Fibroblast of lung (primary cell): Measurements from ENCODE around the gene FBXW9. TPM values are rescaled to one million over a fixed set of nuclear protein-coding genes. Genes with fewer than 3 reads are reported as not detected.
A peak's percentile ranks its signal among the peaks of the same experiment; 100 is the strongest.

Experiments used
- DNase-seq, 2 donors: peaks; one replicate each; pipeline versions ENCODE4 v3.0.0 to v3.0.0-alpha.2; 2010; ENCODE audit warnings: low read depth in 2 of 2
- H2AFZ ChIP-seq: 2 replicates; pipeline ENCODE4 v1.5.1; 2012; ENCODE audit warnings: low read length, control low read depth, inconsistent platforms
- H3K27ac ChIP-seq: 2 replicates; pipeline ENCODE4 v1.5.1; 2011; ENCODE audit warnings: low read length, control low read depth; ENCODE audit not compliant: insufficient read depth
- H3K27me3 ChIP-seq: 2 replicates; pipeline ENCODE4 v1.5.1; 2011; ENCODE audit warnings: mild to moderate bottlenecking, low read length; ENCODE audit not compliant: control insufficient read depth, insufficient read depth
- H3K36me3 ChIP-seq: 2 replicates; pipeline ENCODE4 v1.5.1; 2011; ENCODE audit warnings: low read length; ENCODE audit not compliant: control insufficient read depth, insufficient read depth
- H3K4me1 ChIP-seq: 2 replicates; pipeline ENCODE4 v1.5.1; 2011; ENCODE audit warnings: low read length; ENCODE audit not compliant: control insufficient read depth, insufficient read depth; ENCODE audit errors: extremely low read depth
- H3K4me2 ChIP-seq: 2 replicates; pipeline ENCODE4 v1.5.1; 2011; ENCODE audit warnings: low read length, control low read depth; ENCODE audit not compliant: insufficient read depth; ENCODE audit errors: extremely low read depth
- H3K4me3 ChIP-seq, 4 experiments: fragments of 200-600 bp in 1 of 4; sonication (generic) in 1 of 4; replicated peaks in 1 of 4; 2 replicates each; pipeline ENCODE4 v1.5.1; 2011 to 2016; ENCODE audit warnings: low read length in 4 of 4, low read depth in 3 of 4, mild to moderate bottlenecking in 3 of 4, control low read depth in 2 of 4, inconsistent platforms in 1 of 4, mixed read lengths in 1 of 4; ENCODE audit not compliant: insufficient read depth in 1 of 4; ENCODE audit errors: control extremely low read depth in 1 of 4
- H3K79me2 ChIP-seq: 2 replicates; pipeline ENCODE4 v1.5.1; 2012; ENCODE audit warnings: mild to moderate bottlenecking, low read length, inconsistent platforms; ENCODE audit not compliant: control insufficient read depth, insufficient read depth
- H3K9ac ChIP-seq: 2 replicates; pipeline ENCODE4 v1.5.1; 2011; ENCODE audit warnings: mild to moderate bottlenecking, low read length, control low read depth; ENCODE audit not compliant: insufficient read depth
- H3K9me3 ChIP-seq: 2 replicates; pipeline ENCODE4 v1.5.1; 2012; ENCODE audit warnings: low read depth, low read length; ENCODE audit not compliant: control insufficient read depth, insufficient read depth
- H4K20me1 ChIP-seq: 2 replicates; pipeline ENCODE4 v1.5.1; 2011; ENCODE audit warnings: low read length; ENCODE audit not compliant: control insufficient read depth, insufficient read depth; ENCODE audit errors: extremely low read depth
- CTCF ChIP-seq, 2 donors: IDR thresholded peaks in 1 of 2; conservative IDR thresholded peaks in 1 of 2; 1 replicate in 1 of 2; 2 replicates in 1 of 2; pipeline ENCODE4 v1.5.1; 2011 to 2012; ENCODE audit warnings: low read length in 2 of 2, control low read depth in 1 of 2, inconsistent platforms in 1 of 2, low read depth in 1 of 2, mild to moderate bottlenecking in 1 of 2
- EZH2 ChIP-seq: IDR thresholded peaks from 2 replicates; pipeline ENCODE4 v1.5.1; 2012; ENCODE audit warnings: low read length, control low read depth, mild to moderate bottlenecking; ENCODE audit errors: missing control alignments
- polyA minus RNA-seq: library from RNA; depleted of rRNA, polyadenylated mRNA; stranded (reverse); fragments of >200 nt; gene quantifications from 2 replicates; pipeline ENCODE4 v1.2.3, GENCODE V29; 2011; ENCODE audit warnings: low replicate concordance
- polyA plus RNA-seq, 2 donors: library from polyadenylated mRNA; depleted of rRNA in 1 of 2; stranded (reverse) in 1 of 2; unstranded in 1 of 2; fragments of >200 nt; gene quantifications; 2 replicates each; pipeline ENCODE4 v1.2.1, GENCODE V29; 2011 to 2012; ENCODE audit warnings: missing spikeins in 1 of 2
- total RNA-seq: library from RNA; depleted of rRNA; stranded (reverse); fragments of >200 nt; gene quantifications from 2 replicates; pipeline ENCODE4 v1.2.1, GENCODE V29; 2014

The FBXW9 gene
- total RNA-seq (3.1 and 3.3 TPM in 2 replicates), polyA plus RNA-seq (3.3 and 4.4 TPM in 2 replicates), polyA minus RNA-seq (6.7 and 10.1 TPM in 2 replicates)
- 6.4 and 6.9 TPM in 2 replicates for polyA plus RNA-seq (2012)

GRCh38 chr19:12696366-12697335 lies at the start of gene FBXW9:
Gene FBXW9, minus strand, starts transcription at chr19:12696631. Its CDS starts 50 bp downstream, at chr19:12696581.
- peak within 1 kb of the TSS; percentile 58 to 86 (median 73) for H3K4me3 ChIP-seq
- H3K79me2 ChIP-seq, result no peaks in the 10 kb centered on the region
- H2AFZ ChIP-seq, result peak within 1 kb of the TSS; percentile 76
- H3K4me2 ChIP-seq, result peak within 1 kb of the TSS; percentile 90
- H3K9me3 ChIP-seq, result no peaks in the 10 kb centered on the region
- no peaks in the 10 kb centered on the region for H4K20me1 ChIP-seq
- H3K27me3 ChIP-seq, result no peaks in the 10 kb centered on the region
- peak within 1 kb of the TSS; percentile 63 for H3K9ac ChIP-seq
- H3K27ac ChIP-seq, result peak within 1 kb of the TSS; percentile 73
- H3K4me1 ChIP-seq, result no peaks in the 10 kb centered on the region
- DNase-seq, result peak; percentile 94 to 97
- TF ChIP-seq EZH2 (no peak), CTCF (conservative IDR thresholded peaks at IDR 0.05 in 1 of 2, IDR thresholded peaks at IDR 0.05 in 1 of 2; ENCODE audit: low read depth in 1 of 2, low read length in 2 of 2) (no peak)
- H3K36me3 ChIP-seq, result peaks cover 8% of the 10 kb centered on the region

- Histone ChIP-seq H3K27me3 (no peaks in the 10 kb centered on the region), H2AFZ (no peak overlapping the region), H3K4me1 (peaks cover 6% of the 10 kb centered on the region), H3K79me2 (no peaks in the 10 kb centered on the region), H3K4me2 (no peak overlapping the region), H3K4me3 (no peak overlapping the region), H4K20me1 (no peaks in the 10 kb centered on the region), H3K27ac (no peak overlapping the region), H3K9me3 (no peaks in the 10 kb centered on the region), H3K36me3 (peaks cover 17% of the 10 kb centered on the region), H3K9ac (no peak overlapping the region)
- DNase-seq, result peak in 1 of 2 donors; percentile 32
- no peak for TF ChIP-seq EZH2
- no peak for TF ChIP-seq CTCF (conservative IDR thresholded peaks at IDR 0.05 in 1 of 2, IDR thresholded peaks at IDR 0.05 in 1 of 2; ENCODE audit: low read depth in 1 of 2, low read length in 2 of 2)
Measured at GRCh38 chr19:12745166-12745897, 48.9 kb upstream of the FBXW9 start.

- H3K9me3 ChIP-seq, result no peaks in the 10 kb centered on the region
- peak overlapping the region; percentile 72 to 87 (median 84) for H3K4me3 ChIP-seq
- no peak for TF ChIP-seq EZH2
- no peak for TF ChIP-seq CTCF (conservative IDR thresholded peaks at IDR 0.05 in 1 of 2, IDR thresholded peaks at IDR 0.05 in 1 of 2; ENCODE audit: low read depth in 1 of 2, low read length in 2 of 2)
- no peaks in the 10 kb centered on the region for H3K36me3 ChIP-seq
- H3K4me2 ChIP-seq, result peak overlapping the region; percentile 87
- H3K9ac ChIP-seq, result peak overlapping the region; percentile 75
- H2AFZ ChIP-seq, result no peak overlapping the region
- H3K4me1 ChIP-seq, result peaks cover 8% of the 10 kb centered on the region
- peak overlapping the region; percentile 93 for H3K27ac ChIP-seq
- no peaks in the 10 kb centered on the region for H3K27me3 ChIP-seq
- no peak for DNase-seq
- no peaks in the 10 kb centered on the region for H4K20me1 ChIP-seq
- peaks cover 31% of the 10 kb centered on the region for H3K79me2 ChIP-seq
Measured at GRCh38 chr19:12737835-12738351, 41.5 kb upstream of the FBXW9 start.
